ENCODE data around the gene ADARB1. TPM values are rescaled to one million over a fixed set of nuclear protein-coding genes. Genes with fewer than 3 reads are reported as not detected.

The ADARB1 gene
- total and polyA plus RNA-seq, 2 of the 8 experiments (the other 6 are each of a cell fraction or from before 2014, with no cell fraction given), result 4.7 to 14.9 TPM

DNA sequence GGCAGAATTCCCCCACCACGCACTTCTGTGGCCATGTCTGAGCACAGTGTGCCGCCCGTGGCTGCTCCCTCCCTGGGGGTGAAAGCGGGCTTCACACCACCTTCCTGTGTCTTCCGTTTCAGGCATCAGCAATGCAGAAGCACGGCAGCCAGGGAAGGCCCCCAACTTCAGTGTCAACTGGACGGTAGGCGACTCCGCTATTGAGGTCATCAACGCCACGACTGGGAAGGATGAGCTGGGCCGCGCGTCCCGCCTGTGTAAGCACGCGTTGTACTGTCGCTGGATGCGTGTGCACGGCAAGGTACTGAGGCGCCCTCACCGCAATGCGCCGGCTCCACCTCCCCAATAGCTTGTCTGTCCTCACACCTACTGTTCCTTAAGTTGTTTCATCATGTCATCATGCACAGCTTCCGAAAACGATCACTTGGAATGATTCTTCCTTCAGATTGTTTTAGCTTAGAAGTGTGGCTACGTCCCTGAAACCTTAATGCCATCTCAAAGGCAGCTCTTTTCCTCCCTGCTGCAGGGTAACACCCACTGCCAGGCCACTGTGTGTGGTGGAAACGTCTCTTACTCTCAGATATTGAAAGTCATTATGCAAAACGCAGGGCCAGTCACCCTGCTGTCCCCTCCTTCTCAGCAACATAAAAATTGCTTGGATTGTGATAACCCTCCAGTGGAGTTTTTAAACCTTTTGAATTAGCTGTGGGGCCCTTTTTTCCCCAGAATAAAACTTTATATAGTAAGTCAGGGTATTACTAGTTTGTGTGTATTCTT is 146.5 kb downstream of the ADARB1 start:
- ChIA-PET CTCF (ENCODE audit: partially characterized antibody) (interaction anchor here (1.1 to 2.0 kb wide), 2 partner anchors 10 to 84 kb away, joined by 4 to 8 read pairs; no protein-coding TSS in a partner anchor), POLR2A (ENCODE audit: partially characterized antibody) (no interaction called here)
- 96% methylated on average over 29 of the region's 29 CpGs; no CpG with 5 or more reads in 1 of the 2 experiments for WGBS, 2 experiments (ENCODE audit: extremely low coverage in 1 of 2, insufficient coverage in 1 of 2, insufficient read length in 1 of 2, insufficient replicate concordance in 2 of 2, low coverage in 1 of 2, low lambda C conversion rate in 2 of 2, missing lambda C conversion rate in 1 of 2)
- Histone ChIP-seq H3K27me3 (replicated peaks in 1 of 4; ENCODE audit: control insufficient read depth in 3 of 4, extremely low read depth in 1 of 4, insufficient read depth in 3 of 4, low read length in 3 of 4) (no peaks in the 10 kb centered on the region), H3K36me3 (ENCODE audit: control insufficient read depth in 2 of 4, insufficient read depth in 4 of 4, low read length in 3 of 4) (no peaks in the 10 kb centered on the region), H2BK15ac (ENCODE audit: low read length) (no peak overlapping the region), H3K4ac (replicated peaks; ENCODE audit: insufficient read length, low read depth, low read length) (no peak overlapping the region), H3K18ac (ENCODE audit: extremely low read depth, low read length) (no peak overlapping the region), H3K14ac (ENCODE audit: insufficient read length) (no peak overlapping the region), H3K23ac (ENCODE audit: insufficient read length) (no peak overlapping the region), H3K4me3 (ENCODE audit: extremely low read depth in 1 of 4, insufficient read depth in 2 of 4, low read depth in 3 of 4, low read length in 4 of 4) (no peak overlapping the region), H2AK5ac (ENCODE audit: low read depth, low read length) (no peak overlapping the region), H3K79me1 (ENCODE audit: low read depth, low read length) (no peaks in the 10 kb centered on the region), H4K20me1 (replicated peaks in 1 of 2; ENCODE audit: control insufficient read depth in 1 of 2, insufficient read depth in 2 of 2, low read length in 2 of 2) (no peaks in the 10 kb centered on the region), H2AFZ (ENCODE audit: low read length) (no peak overlapping the region), H4K8ac (ENCODE audit: extremely low read depth, insufficient read depth, low read length) (no peak overlapping the region; the same call in 1 of the 2 replicates), H3K79me2 (ENCODE audit: control insufficient read depth in 1 of 2, insufficient read depth in 2 of 2, low read length in 2 of 2) (no peaks in the 10 kb centered on the region), H3K9ac (replicated peaks in 1 of 4; ENCODE audit: extremely low read depth in 1 of 4, low read depth in 3 of 4, low read length in 3 of 4) (no peak overlapping the region), H4K5ac (ENCODE audit: insufficient read length, low read depth, low read length) (no peak overlapping the region), H2BK20ac (ENCODE audit: low read length) (no peak overlapping the region), H3K4me1 (replicated peaks in 1 of 4; ENCODE audit: control insufficient read depth in 3 of 4, insufficient read depth in 4 of 4, low read length in 3 of 4) (peaks cover 0 to 3% (median 0%) of the 10 kb centered on the region in 4 experiments; a peak in 1 of 7 replicates), H2BK5ac (ENCODE audit: low read depth, low read length) (no peak overlapping the region; the same call in 1 of the 2 replicates), H3K23me2 (ENCODE audit: low read depth, low read length) (no peaks in the 10 kb centered on the region), H2BK120ac (replicated peaks; ENCODE audit: low read depth, low read length) (no peak overlapping the region), H3K56ac (replicated peaks; ENCODE audit: insufficient read length, low read depth, low read length) (no peak overlapping the region), H3K4me2 (ENCODE audit: insufficient read depth in 1 of 2, low read depth in 2 of 2, low read length in 2 of 2) (no peak overlapping the region), H3K27ac (ENCODE audit: low read depth, low read length) (no peak overlapping the region), H3K9me3 (ENCODE audit: insufficient read depth in 2 of 2, low read depth in 1 of 2, low read length in 1 of 2) (0 out of 4 replicates have a peak, but pooled peaks cover 0 to 3% of the 10 kb centered on the region in 2 experiments), H4K91ac (replicated peaks; ENCODE audit: insufficient read length, low read length) (no peak overlapping the region), H2BK12ac (ENCODE audit: low read depth, low read length) (no peak overlapping the region)
- TF ChIP-seq HDAC2 (IDR thresholded peaks at IDR 0.05; ENCODE audit: borderline replicate concordance in 1 of 2, low read depth in 2 of 2, low read length in 2 of 2) (no peak), SIN3A (conservative IDR thresholded peaks at IDR 0.05 in 1 of 2, IDR thresholded peaks at IDR 0.05 in 1 of 2; ENCODE audit: low read depth in 1 of 2, low read length in 2 of 2) (no peak), SP2 (IDR thresholded peaks at IDR 0.05; ENCODE audit: low read length) (no peak), NANOG (IDR thresholded peaks at IDR 0.05; ENCODE audit: insufficient read depth, low read depth, low read length, poor library complexity, severe bottlenecking) (no peak)
- TF ChIP-seq, protein P1, sequence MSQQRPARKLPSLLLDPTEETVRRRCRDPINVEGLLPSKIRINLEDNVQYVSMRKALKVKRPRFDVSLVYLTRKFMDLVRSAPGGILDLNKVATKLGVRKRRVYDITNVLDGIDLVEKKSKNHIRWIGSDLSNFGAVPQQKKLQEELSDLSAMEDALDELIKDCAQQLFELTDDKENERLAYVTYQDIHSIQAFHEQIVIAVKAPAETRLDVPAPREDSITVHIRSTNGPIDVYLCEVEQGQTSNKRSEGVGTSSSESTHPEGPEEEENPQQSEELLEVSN (IDR thresholded peaks at IDR 0.05), result no peak
- FAIRE-seq (no peak), DNase-seq (ENCODE audit: low read depth in 1 of 2, low spot score in 2 of 2) (no peak)

Data from H1 (cell line).